Common myeloid progenitor, CD34-positive (primary cell): ENCODE data around the gene CHRNB4.

Experiments used
- CTCF ChIA-PET: fragments of 350-600 bp; sonication (Branson Sonifier 250); formaldehyde crosslinking; loops from one replicate; lab custom pipeline; 2021; ENCODE audit warnings: antibody characterized with exemption; lab: Charles Lee
- POLR2A ChIA-PET: fragments of 350-600 bp; sonication (Branson Sonifier 250); formaldehyde crosslinking; loops from one replicate; lab custom pipeline; 2021; ENCODE audit warnings: antibody characterized with exemption; lab: Charles Lee
- DNase-seq, 3 donors: peaks; one replicate each; pipeline versions ENCODE4 v3.0.0 to v3.0.0-alpha.2; 2013
- H3K27ac ChIP-seq, 2 experiments: 1 replicate in 1 of 2; 2 replicates in 1 of 2; pipeline ENCODE4 v1.7.0; 2013; ENCODE audit warnings: inconsistent platforms in 2 of 2, low read length in 2 of 2, mild to moderate bottlenecking in 2 of 2, low read depth in 1 of 2, moderate library complexity in 1 of 2; ENCODE audit not compliant: severe bottlenecking in 2 of 2, insufficient read depth in 1 of 2, poor library complexity in 1 of 2
- H3K27me3 ChIP-seq, 5 experiments: replicated peaks in 2 of 5; 1 replicate in 3 of 5; 2 replicates in 2 of 5; pipeline versions ENCODE4 v1.6.1 to v1.7.0; 2013; ENCODE audit warnings: low read length in 4 of 5, mild to moderate bottlenecking in 2 of 5, moderate library complexity in 2 of 5, inconsistent platforms in 1 of 5; ENCODE audit not compliant: insufficient read depth in 5 of 5, control insufficient read depth in 4 of 5
- H3K36me3 ChIP-seq, 4 experiments: 1 replicate in 2 of 4; 2 replicates in 2 of 4; pipeline versions ENCODE4 v1.6.1 to v1.7.0; 2013; ENCODE audit warnings: low read length in 3 of 4, control low read depth in 1 of 4, mild to moderate bottlenecking in 1 of 4; ENCODE audit not compliant: control insufficient read depth in 4 of 4, insufficient read depth in 4 of 4
- H3K4me1 ChIP-seq, 4 experiments: 1 replicate in 3 of 4; 2 replicates in 1 of 4; pipeline versions ENCODE4 v1.6.1 to v1.7.1; 2013; ENCODE audit warnings: low read length in 3 of 4, mild to moderate bottlenecking in 3 of 4, control low read depth in 1 of 4, inconsistent platforms in 1 of 4, moderate library complexity in 1 of 4; ENCODE audit not compliant: control insufficient read depth in 4 of 4, insufficient read depth in 4 of 4; ENCODE audit errors: control extremely low read depth in 1 of 4
- H3K4me3 ChIP-seq, 7 experiments: 1 replicate in 4 of 7; 2 replicates in 3 of 7; pipeline versions ENCODE4 v1.5.1 to v1.7.0; 2013; ENCODE audit warnings: mild to moderate bottlenecking in 7 of 7, low read length in 6 of 7, moderate library complexity in 6 of 7, inconsistent platforms in 2 of 7, low read depth in 2 of 7, control low read depth in 1 of 7; ENCODE audit not compliant: insufficient read depth in 4 of 7, control insufficient read depth in 1 of 7; ENCODE audit errors: extremely low read depth in 1 of 7
- H3K9me3 ChIP-seq, 5 experiments: 1 replicate in 4 of 5; 2 replicates in 1 of 5; pipeline versions ENCODE4 v1.6.1 to v1.7.1; 2013; ENCODE audit warnings: low read length in 4 of 5, mild to moderate bottlenecking in 2 of 5, inconsistent platforms in 1 of 5, low read depth in 1 of 5, moderate library complexity in 1 of 5; ENCODE audit not compliant: control insufficient read depth in 4 of 5, insufficient read depth in 2 of 5; ENCODE audit errors: control extremely low read depth in 1 of 5
- WGBS: methylation state at CpG from one replicate; pipeline ENCODE4 v1.1.5; 2013; ENCODE audit not compliant: insufficient coverage; 5-methylcytosine and 5-hydroxymethylcytosine counted together

Gene CHRNB4

DNA sequence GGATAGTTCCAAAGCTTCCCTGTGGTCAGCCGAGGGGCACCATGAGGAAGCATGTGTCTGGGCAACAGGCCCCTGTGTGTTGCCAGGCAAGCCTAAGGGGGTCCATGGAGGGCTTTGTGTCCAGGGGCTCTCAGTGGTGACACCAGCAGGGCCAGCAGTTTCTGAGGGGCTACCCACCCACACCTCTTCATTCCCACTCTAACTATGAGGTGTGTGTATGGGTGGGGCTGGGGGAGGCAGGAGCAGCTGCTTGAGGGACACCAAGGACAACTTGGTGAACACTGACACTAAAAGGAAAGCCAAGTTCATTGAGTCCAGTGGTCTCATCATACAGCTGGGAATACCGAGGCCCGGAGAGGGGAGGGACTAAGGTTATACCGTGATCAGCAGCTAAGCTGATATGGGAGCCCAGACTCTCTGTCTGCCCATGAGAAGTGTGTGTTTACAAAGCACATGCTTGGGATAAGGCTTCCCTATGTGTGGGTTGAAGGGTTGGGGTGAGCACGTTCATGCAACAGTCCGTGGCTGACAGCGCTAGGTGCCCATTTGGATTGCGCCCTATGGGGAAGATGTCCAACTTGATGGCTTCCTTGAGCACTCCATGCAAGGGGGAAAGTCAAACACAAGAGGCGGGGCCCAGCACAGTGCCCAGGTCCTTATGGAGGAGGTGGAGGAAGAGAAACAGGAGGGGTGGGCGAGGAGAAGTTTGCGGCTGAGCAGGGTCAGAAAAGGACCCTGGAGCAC, 34.8 kb upstream of the CHRNB4 start:
- H3K4me3 ChIP-seq, result no peak overlapping the region
- H3K9me3 ChIP-seq, result peaks cover 0 to 4% (median 0%) of the 10 kb centered on the region in 5 experiments
- H3K4me1 ChIP-seq, result peaks cover 3 to 13% (median 7%) of the 10 kb centered on the region in 4 experiments
- ChIA-PET POLR2A (no interaction called here), CTCF (interaction anchor here (1.4 kb wide), 1 partner anchor 23 kb away, joined by 3 read pairs; no protein-coding TSS in a partner anchor)
- no peaks in the 10 kb centered on the region for H3K27me3 ChIP-seq
- 97% methylated on average over 11 of the region's 11 CpGs for WGBS
- H3K27ac ChIP-seq, result no peak overlapping the region
- no peaks in the 10 kb centered on the region for H3K36me3 ChIP-seq
- no peak for DNase-seq

DNA sequence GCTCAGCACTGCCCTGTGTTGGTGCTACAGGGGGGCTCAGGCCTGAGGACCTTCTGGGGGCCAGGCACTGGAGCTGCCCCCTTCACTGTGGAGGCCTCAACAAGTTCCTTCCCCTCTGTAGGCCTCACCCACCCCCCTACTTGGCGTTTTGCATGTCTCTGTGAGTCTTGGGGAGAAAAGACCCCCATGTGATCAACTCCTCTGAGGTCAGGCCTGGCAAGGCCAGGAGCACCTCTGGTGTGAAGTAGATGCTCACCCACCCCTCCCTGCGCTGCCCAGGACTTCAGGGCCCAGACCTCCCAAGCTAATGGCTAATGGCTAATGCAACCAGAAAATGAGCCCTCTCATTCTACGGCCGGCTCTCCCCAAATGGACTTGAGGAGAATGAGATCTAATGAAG, 34.2 kb upstream of the CHRNB4 start:
- no peak for DNase-seq
- peaks cover 0 to 4% (median 0%) of the 10 kb centered on the region in 5 experiments for H3K9me3 ChIP-seq
- H3K27ac ChIP-seq, result no peak overlapping the region
- peaks cover 2 to 7% (median 3%) of the 10 kb centered on the region in 4 experiments for H3K4me1 ChIP-seq
- ChIA-PET POLR2A (no interaction called here), CTCF (interaction anchor here (1.4 kb wide), 1 partner anchor 23 kb away, joined by 3 read pairs; no protein-coding TSS in a partner anchor)
- H3K27me3 ChIP-seq, result no peaks in the 10 kb centered on the region
- 94% methylated on average over 2 of the region's 4 CpGs for WGBS
- H3K36me3 ChIP-seq, result no peaks in the 10 kb centered on the region
- no peak overlapping the region for H3K4me3 ChIP-seq

DNA sequence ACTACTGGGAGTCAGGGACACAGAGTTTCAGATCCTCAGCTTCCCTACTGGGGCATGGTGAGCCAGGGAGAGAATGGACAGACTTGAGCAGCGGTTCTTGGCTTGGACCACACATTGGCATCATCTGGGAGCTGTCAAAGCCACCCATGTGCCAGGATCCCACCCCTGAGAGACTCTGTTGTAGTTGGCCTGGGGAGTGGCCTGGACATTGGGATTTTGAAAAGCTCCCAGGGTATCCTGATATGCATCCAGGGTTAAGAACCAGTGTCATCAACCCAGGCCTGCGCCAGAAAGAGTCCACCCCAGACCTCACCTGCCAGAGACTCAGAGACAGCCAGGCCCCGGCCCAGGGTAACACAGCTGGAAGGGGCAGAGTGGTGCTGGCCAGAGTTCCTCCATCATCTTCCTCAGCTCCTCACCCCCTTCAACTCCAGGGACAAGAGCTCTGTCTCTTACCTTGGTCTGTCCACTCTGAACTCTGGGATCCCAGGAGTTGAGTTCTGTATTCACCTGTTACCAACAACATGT, 33.0 kb upstream of the CHRNB4 start:
- WGBS, result 100% methylated on average over 1 of the region's 3 CpGs
- DNase-seq, result no peak
- no peaks in the 10 kb centered on the region for H3K36me3 ChIP-seq
- no peaks in the 10 kb centered on the region for H3K4me1 ChIP-seq
- no peaks in the 10 kb centered on the region for H3K27me3 ChIP-seq
- no peak overlapping the region for H3K4me3 ChIP-seq
- H3K27ac ChIP-seq, result no peak overlapping the region
- POLR2A ChIA-PET, result no interaction called here
- CTCF ChIA-PET, result no interaction called here
- H3K9me3 ChIP-seq, result peaks cover 0 to 4% (median 0%) of the 10 kb centered on the region in 5 experiments

DNA sequence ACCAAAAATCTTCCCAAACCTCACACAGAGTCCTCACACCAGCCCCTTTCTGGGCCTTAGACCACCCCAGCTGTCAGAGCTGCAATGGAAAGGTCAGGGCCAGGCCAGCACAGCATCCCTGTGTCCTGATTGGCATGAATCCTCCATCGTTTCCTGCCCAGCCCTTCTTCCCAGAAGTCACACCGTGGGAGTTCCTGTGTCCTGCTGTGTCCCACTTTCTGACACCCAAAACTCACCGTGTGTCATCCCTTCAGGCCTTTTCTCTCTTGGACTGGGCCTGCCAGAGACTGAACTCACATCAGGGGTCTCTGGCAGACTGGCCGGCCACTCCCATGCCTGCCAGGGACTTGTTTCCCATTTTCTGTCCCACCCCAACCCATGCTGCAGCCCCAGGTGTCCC, 32.5 kb upstream of the CHRNB4 start:
- no peaks in the 10 kb centered on the region for H3K36me3 ChIP-seq
- no peaks in the 10 kb centered on the region for H3K4me1 ChIP-seq
- DNase-seq, result no peak
- no peaks in the 10 kb centered on the region for H3K27me3 ChIP-seq
- H3K4me3 ChIP-seq, result no peak overlapping the region
- WGBS, result 77% methylated on average over 3 of the region's 4 CpGs
- CTCF ChIA-PET, result interaction anchor here (1.0 to 1.6 kb wide), 2 partner anchors 62 to 67 kb away, joined by 3 to 4 read pairs; no protein-coding TSS in a partner anchor
- POLR2A ChIA-PET, result no interaction called here
- H3K27ac ChIP-seq, result no peak overlapping the region
- H3K9me3 ChIP-seq, result peaks cover 0 to 4% (median 0%) of the 10 kb centered on the region in 5 experiments

DNA sequence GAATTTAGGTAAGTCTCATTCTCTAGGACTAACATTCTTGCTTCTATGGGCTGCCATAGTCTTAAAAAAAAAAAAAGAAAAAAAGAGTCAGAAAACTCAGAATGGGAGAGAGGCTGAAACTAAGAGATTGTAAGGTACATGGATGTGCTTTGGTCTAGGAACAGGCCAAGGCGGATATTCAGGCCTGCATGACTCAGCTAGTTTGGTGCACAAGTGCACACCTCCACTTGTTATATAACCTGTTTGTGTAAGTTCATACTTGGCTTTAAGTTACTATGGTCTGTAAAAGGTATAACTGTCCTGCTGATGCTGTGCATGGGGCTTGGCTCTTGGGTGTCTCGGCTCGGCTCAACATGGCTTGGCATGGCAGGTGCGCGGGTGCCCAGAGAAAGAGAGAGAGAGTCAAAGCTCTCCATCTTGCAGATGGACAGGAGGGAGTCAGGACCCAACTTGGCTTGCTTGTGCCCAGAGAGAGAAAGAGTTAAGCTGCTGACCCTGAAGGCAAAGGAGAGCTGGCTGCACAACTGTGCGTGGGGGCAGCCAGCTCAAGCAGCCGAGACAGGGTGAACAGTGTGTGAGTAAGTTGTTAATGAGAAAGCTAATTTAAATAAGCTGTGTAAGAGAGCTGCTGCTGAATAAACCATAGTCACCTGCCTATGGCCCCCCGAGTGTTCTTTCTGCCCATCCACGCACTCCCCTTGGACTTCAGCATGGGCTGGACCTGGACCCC, 31.4 kb upstream of the CHRNB4 start:
- H3K27ac ChIP-seq, result no peak overlapping the region
- H3K4me3 ChIP-seq, result no peak overlapping the region
- no peaks in the 10 kb centered on the region for H3K36me3 ChIP-seq
- POLR2A ChIA-PET, result interaction anchor here (0.6 kb wide), 1 partner anchor 51 kb away, joined by 3 read pairs; no protein-coding TSS in a partner anchor
- peaks cover 0 to 4% (median 0%) of the 10 kb centered on the region in 5 experiments for H3K9me3 ChIP-seq
- 98% methylated on average over 9 of the region's 9 CpGs for WGBS
- no peak for DNase-seq
- H3K4me1 ChIP-seq, result no peaks in the 10 kb centered on the region
- H3K27me3 ChIP-seq, result no peaks in the 10 kb centered on the region
- CTCF ChIA-PET, result interaction anchor here (1.0 to 1.6 kb wide), 4 partner anchors 22 to 80 kb away, joined by 3 to 4 read pairs (median 4); no protein-coding TSS in a partner anchor

DNA sequence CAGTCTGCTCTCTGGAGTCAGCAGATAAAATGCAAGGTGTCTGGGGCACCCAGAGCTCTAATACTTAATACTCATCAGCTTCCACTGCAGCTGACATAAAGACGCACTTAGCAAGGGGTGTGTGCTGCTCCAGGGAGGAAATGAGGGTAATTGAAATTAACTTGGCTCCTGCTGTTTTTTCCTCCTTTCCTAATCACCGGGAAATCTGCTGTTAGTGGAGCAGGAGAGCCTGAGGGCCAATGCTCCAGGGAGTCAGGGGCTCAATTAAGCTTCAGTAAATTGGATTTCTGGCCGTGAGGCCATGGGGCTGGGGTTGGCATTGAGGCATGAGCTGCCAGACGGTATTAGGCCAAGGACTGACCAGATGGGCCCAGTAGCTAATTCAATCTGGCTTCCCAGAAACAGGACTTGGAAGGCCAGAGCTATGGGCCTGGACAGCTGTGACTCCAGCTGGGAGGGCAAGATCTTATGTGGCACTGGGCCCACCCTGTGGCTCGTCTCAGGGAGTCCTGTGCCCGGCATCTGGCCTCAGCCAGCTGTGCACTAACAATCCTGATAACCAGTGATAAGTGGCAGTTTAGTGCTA, 30.7 kb upstream of the CHRNB4 start:
- Histone ChIP-seq H3K36me3 (no peaks in the 10 kb centered on the region), H3K4me1 (no peaks in the 10 kb centered on the region), H3K27me3 (no peaks in the 10 kb centered on the region), H3K27ac (no peak overlapping the region), H3K9me3 (peaks cover 0 to 4% (median 0%) of the 10 kb centered on the region in 5 experiments), H3K4me3 (no peak overlapping the region)
- DNase-seq, result no peak
- ChIA-PET CTCF (interaction anchor here (1.6 kb wide), 1 partner anchor 69 kb away, joined by 4 read pairs; no protein-coding TSS in a partner anchor), POLR2A (no interaction called here)
- WGBS, result 86% methylated on average over 6 of the region's 6 CpGs
